Trophoblast cell (in vitro differentiated cells and primary cell): ENCODE data around the gene KRT28.
A peak's percentile ranks its signal among the peaks of the same experiment; 100 is the strongest.
"Not testable (repeated sequence)": the region's sequence is repeated elsewhere in the genome, so short reads cannot be mapped to it uniquely, and the experiment has no call there.

ENCODE experiments used
- DNase-seq, 2 donors: peaks; one replicate each; pipeline ENCODE4 v3.0.0-alpha.2; 2016
- H2AFZ ChIP-seq: 2 replicates; pipeline ENCODE4 v1.6.1; 2013; ENCODE audit warnings: low read length, moderate library complexity, mild to moderate bottlenecking; ENCODE audit not compliant: insufficient read depth, poor library complexity
- H2AK5ac ChIP-seq: 2 replicates; pipeline ENCODE4 v1.6.1; 2013; ENCODE audit warnings: mild to moderate bottlenecking, low read length
- H2BK120ac ChIP-seq: 2 replicates; pipeline ENCODE4 v1.6.1; 2013; ENCODE audit warnings: low read length, mild to moderate bottlenecking, moderate library complexity; ENCODE audit not compliant: insufficient read depth, poor library complexity
- H2BK12ac ChIP-seq: 2 replicates; pipeline ENCODE4 v1.6.1; 2013; ENCODE audit warnings: mild to moderate bottlenecking, low read length, moderate library complexity
- H2BK5ac ChIP-seq: 2 replicates; pipeline ENCODE4 v1.6.1; 2013; ENCODE audit warnings: low read length, low read depth, moderate library complexity, mild to moderate bottlenecking; ENCODE audit not compliant: poor library complexity
- H3K14ac ChIP-seq: 2 replicates; pipeline ENCODE4 v1.6.1; 2013; ENCODE audit warnings: mild to moderate bottlenecking, low read length
- H3K18ac ChIP-seq: 2 replicates; pipeline ENCODE4 v1.6.1; 2013; ENCODE audit warnings: mild to moderate bottlenecking, low read length
- H3K23ac ChIP-seq: 2 replicates; pipeline ENCODE4 v1.6.1; 2013; ENCODE audit warnings: low read length
- H3K27ac ChIP-seq: 2 replicates; pipeline ENCODE4 v1.5.1; 2013; ENCODE audit warnings: low read depth, mild to moderate bottlenecking, inconsistent platforms, low read length, moderate library complexity
- H3K27me3 ChIP-seq: 2 replicates; pipeline ENCODE4 v1.6.1; 2013; ENCODE audit warnings: inconsistent platforms, mild to moderate bottlenecking, low read length, moderate library complexity; ENCODE audit not compliant: insufficient read depth
- H3K36me3 ChIP-seq, 2 experiments: 1 replicate in 1 of 2; 2 replicates in 1 of 2; pipeline ENCODE4 v1.6.1; 2013; ENCODE audit warnings: low read length in 2 of 2, mild to moderate bottlenecking in 2 of 2, moderate library complexity in 1 of 2; ENCODE audit not compliant: insufficient read depth in 2 of 2, control insufficient read depth in 1 of 2
- H3K4ac ChIP-seq: 2 replicates; pipeline ENCODE4 v1.6.1; 2013; ENCODE audit warnings: low read depth, mild to moderate bottlenecking, low read length, moderate library complexity
- H3K4me1 ChIP-seq, 2 experiments: 1 replicate in 1 of 2; 2 replicates in 1 of 2; pipeline ENCODE4 v1.6.1; 2013; ENCODE audit warnings: low read length in 2 of 2, mild to moderate bottlenecking in 2 of 2, moderate library complexity in 1 of 2; ENCODE audit not compliant: insufficient read depth in 2 of 2, control insufficient read depth in 1 of 2
- H3K4me2 ChIP-seq: 2 replicates; pipeline ENCODE4 v1.6.1; 2013; ENCODE audit warnings: inconsistent platforms, mild to moderate bottlenecking, low read length, moderate library complexity
- H3K4me3 ChIP-seq: 2 replicates; pipeline ENCODE4 v1.5.1; 2013; ENCODE audit warnings: mild to moderate bottlenecking, low read depth, low read length, inconsistent platforms
- H3K79me1 ChIP-seq: one replicate; pipeline ENCODE4 v1.6.1; 2013; ENCODE audit warnings: low read length
- H3K79me2 ChIP-seq: 2 replicates; pipeline ENCODE4 v1.6.1; 2013; ENCODE audit warnings: low read length, mild to moderate bottlenecking; ENCODE audit not compliant: control insufficient read depth, insufficient read depth, poor library complexity
- H3K9ac ChIP-seq: 2 replicates; pipeline ENCODE4 v1.6.1; 2013; ENCODE audit warnings: mild to moderate bottlenecking, low read length
- H3K9me3 ChIP-seq: 2 replicates; pipeline ENCODE4 v1.6.1; 2013; ENCODE audit warnings: low read depth, mild to moderate bottlenecking, control low read depth, inconsistent platforms, low read length; ENCODE audit not compliant: insufficient read depth
- H4K12ac ChIP-seq: 2 replicates; pipeline ENCODE4 v1.6.1; 2013; ENCODE audit warnings: low read depth, mild to moderate bottlenecking, low read length, moderate library complexity
- H4K8ac ChIP-seq: 2 replicates; pipeline ENCODE4 v1.6.1; 2013; ENCODE audit warnings: low read depth, mild to moderate bottlenecking, low read length, moderate library complexity
- H4K91ac ChIP-seq: one replicate; pipeline ENCODE4 v1.6.1; 2013; ENCODE audit warnings: low read depth, mild to moderate bottlenecking, low read length, moderate library complexity
- WGBS: extraction: QIAGEN DNeasy Blood & Tissue Kit; methylation state at CpG from one replicate; pipeline ENCODE4 v1.1.7; 2013; ENCODE audit warnings: missing lambda C conversion rate; ENCODE audit not compliant: insufficient read length, insufficient coverage; ENCODE audit errors: extremely low coverage; 5-methylcytosine and 5-hydroxymethylcytosine counted together

KRT28 gene

DNA sequence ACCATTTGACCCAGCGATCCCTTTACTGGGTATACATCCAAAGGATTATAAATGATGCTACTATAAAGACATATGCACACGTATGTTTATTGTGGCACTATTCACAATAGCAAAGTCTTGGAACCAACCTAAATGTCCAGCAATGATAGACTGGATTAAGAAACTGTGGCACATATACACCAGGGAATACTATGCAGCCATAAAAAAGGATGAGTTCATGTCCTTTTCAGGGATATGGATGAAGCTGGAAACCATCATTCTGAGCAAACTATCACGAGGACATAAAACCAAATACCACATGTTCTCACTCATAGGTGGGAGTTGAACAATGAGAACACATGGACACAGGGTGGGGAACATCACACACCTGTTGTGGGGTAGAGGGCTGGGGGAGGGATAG is 14.9 kb upstream of the KRT28 start:
- DNase-seq, H3K27me3 ChIP-seq, H3K4me3 ChIP-seq, H3K9ac ChIP-seq, H4K91ac ChIP-seq, H3K79me1 ChIP-seq, H2BK120ac ChIP-seq, H3K4me1 ChIP-seq, H2BK5ac ChIP-seq, H2AFZ ChIP-seq, H2BK12ac ChIP-seq, H3K27ac ChIP-seq, H3K18ac ChIP-seq, H3K79me2 ChIP-seq, H3K4ac ChIP-seq, H3K23ac ChIP-seq, H3K36me3 ChIP-seq, H2AK5ac ChIP-seq, H4K12ac ChIP-seq, H3K14ac ChIP-seq, H3K4me2 ChIP-seq, H3K9me3 ChIP-seq, H4K8ac ChIP-seq: not testable (repeated sequence)
- no CpG with 5 or more reads among the region's 3 CpGs for WGBS

DNA sequence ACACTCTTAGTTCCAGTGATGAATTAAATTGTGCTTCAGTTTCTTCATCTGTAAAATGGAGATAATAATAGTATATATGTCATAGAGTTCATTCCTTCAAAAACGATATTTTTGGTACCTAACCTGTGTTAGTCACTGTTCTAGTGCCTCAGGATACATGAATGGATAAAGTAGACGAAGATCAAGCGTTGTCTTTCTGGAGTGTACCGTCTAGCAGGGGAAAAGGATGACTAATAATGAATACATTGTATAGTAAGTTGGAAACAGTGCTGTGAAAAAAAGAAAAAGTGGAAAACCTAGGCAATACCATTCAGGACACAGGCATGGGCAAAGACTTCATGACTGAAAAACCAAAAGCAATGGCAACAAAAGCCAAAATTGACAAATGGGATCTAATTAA is 14.0 kb upstream of the KRT28 start:
- no peak overlapping the region for H3K14ac ChIP-seq
- H3K4me2 ChIP-seq = no peak overlapping the region
- no peak overlapping the region for H3K4me3 ChIP-seq
- H3K4ac ChIP-seq = no peak overlapping the region
- peaks cover 1% of the 10 kb centered on the region for H3K9me3 ChIP-seq
- no peak overlapping the region for H2BK120ac ChIP-seq
- H3K27ac ChIP-seq = no peak overlapping the region
- H3K79me1 ChIP-seq = peaks cover 3% of the 10 kb centered on the region
- no peak overlapping the region for H3K9ac ChIP-seq
- no peak overlapping the region for H3K23ac ChIP-seq
- H3K27me3 ChIP-seq = no peaks in the 10 kb centered on the region
- H2AFZ ChIP-seq = no peak overlapping the region
- no peak overlapping the region for H2AK5ac ChIP-seq
- no peak overlapping the region for H4K12ac ChIP-seq
- peaks cover 2% of the 10 kb centered on the region for H3K79me2 ChIP-seq
- no peak overlapping the region for H2BK5ac ChIP-seq
- peaks cover 0 to 7% of the 10 kb centered on the region in 2 experiments for H3K36me3 ChIP-seq
- DNase-seq = no peak
- H3K18ac ChIP-seq = no peak overlapping the region
- no CpG with 5 or more reads among the region's 4 CpGs for WGBS
- H4K8ac ChIP-seq = no peak overlapping the region
- no peaks in the 10 kb centered on the region for H3K4me1 ChIP-seq
- no peak overlapping the region for H2BK12ac ChIP-seq
- no peak overlapping the region for H4K91ac ChIP-seq

DNA sequence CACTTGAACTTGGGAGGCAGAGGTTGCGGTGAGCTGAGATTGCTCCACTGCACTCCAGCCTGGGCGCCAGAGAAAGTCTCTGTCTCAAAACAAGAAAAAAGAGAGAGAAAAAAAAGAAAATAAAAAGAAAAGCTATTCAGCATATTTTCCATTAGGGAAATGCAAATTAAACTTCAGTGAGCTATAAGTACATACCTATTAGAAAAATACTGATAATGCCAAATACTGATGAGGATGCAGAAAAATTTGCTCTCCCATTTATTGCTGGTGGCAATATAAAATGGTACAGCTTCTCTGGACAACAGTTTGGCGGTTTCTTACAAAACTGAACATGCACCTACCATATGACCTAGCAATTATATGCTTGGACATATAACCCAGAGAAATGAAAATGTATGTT is 12.9 kb upstream of the KRT28 start:
- Histone ChIP-seq H3K27me3 (no peaks in the 10 kb centered on the region), H4K8ac (no peak overlapping the region), H3K9me3 (peaks cover 1% of the 10 kb centered on the region), H3K4me1 (no peaks in the 10 kb centered on the region), H3K27ac (no peak overlapping the region), H4K91ac (no peak overlapping the region), H2BK12ac (no peak overlapping the region), H3K4me3 (no peak overlapping the region), H3K4me2 (no peak overlapping the region), H4K12ac (no peak overlapping the region), H2BK5ac (no peak overlapping the region), H3K23ac (no peak overlapping the region), H3K9ac (no peak overlapping the region), H2AK5ac (no peak overlapping the region), H2AFZ (no peak overlapping the region), H3K36me3 (peaks cover 0 to 7% of the 10 kb centered on the region in 2 experiments), H3K18ac (no peak overlapping the region), H3K14ac (no peak overlapping the region), H3K79me1 (no peaks in the 10 kb centered on the region), H3K4ac (no peak overlapping the region), H3K79me2 (no peaks in the 10 kb centered on the region), H2BK120ac (no peak overlapping the region)
- no peak for DNase-seq
- no CpG with 5 or more reads among the region's 3 CpGs for WGBS

DNA sequence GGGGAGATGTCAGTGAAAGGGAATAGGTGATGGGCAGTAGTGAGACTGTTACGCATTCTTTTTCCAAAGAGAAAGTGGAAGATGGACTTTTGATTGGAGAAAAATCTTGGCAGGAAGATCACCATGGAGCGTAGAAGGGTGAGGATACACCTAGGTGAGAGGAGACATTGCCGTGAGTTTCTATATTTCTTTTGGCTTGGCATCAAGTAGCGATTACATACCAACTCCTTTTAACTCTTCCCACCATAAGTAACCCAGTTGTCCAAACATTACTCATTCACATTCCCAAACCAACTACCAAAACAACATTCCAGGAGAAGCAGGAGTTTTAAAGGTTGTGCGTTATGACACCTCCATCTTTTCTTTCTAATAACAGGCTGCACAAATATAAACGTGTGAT is 10.7 kb upstream of the KRT28 start:
- H2AFZ ChIP-seq = no peak overlapping the region
- no peak overlapping the region for H3K9ac ChIP-seq
- no peak overlapping the region for H4K8ac ChIP-seq
- H4K91ac ChIP-seq = no peak overlapping the region
- H4K12ac ChIP-seq = no peak overlapping the region
- H2BK120ac ChIP-seq = no peak overlapping the region
- H3K79me2 ChIP-seq = no peaks in the 10 kb centered on the region
- no peaks in the 10 kb centered on the region for H3K79me1 ChIP-seq
- H3K36me3 ChIP-seq = no peaks in the 10 kb centered on the region
- H2BK12ac ChIP-seq = no peak overlapping the region
- no peak overlapping the region for H3K18ac ChIP-seq
- no peak overlapping the region for H3K4me2 ChIP-seq
- no CpG with 5 or more reads among the region's 6 CpGs for WGBS
- peak overlapping the region; percentile 15 for H3K23ac ChIP-seq
- H3K4me1 ChIP-seq = no peaks in the 10 kb centered on the region
- no peaks in the 10 kb centered on the region for H3K27me3 ChIP-seq
- H3K4me3 ChIP-seq = no peak overlapping the region
- H3K4ac ChIP-seq = no peak overlapping the region
- H3K14ac ChIP-seq = no peak overlapping the region
- peak in 1 of 2 donors; percentile 16 for DNase-seq
- H3K27ac ChIP-seq = no peak overlapping the region
- H2BK5ac ChIP-seq = no peak overlapping the region
- no peaks in the 10 kb centered on the region for H3K9me3 ChIP-seq
- H2AK5ac ChIP-seq = no peak overlapping the region
